Prostate gland (tissue), 2 donors: Measurements from ENCODE around the gene SLC2A5.

ENCODE experiments used
- POLR2A ChIP-seq: fragments of 450-650 bp; IDR thresholded peaks from one replicate; pipeline ENCODE4 v1.6.1; 2016; ENCODE audit warnings: antibody characterized with exemption, mild to moderate bottlenecking
- TF ChIP-seq, protein P1 (sequence below), 4 experiments: fragments of 200-600 bp in 2 of 4; fragments of 450-650 bp in 2 of 4; sonication (generic) in 2 of 4; IDR thresholded peaks; 1 replicate in 3 of 4; 2 replicates in 1 of 4; pipeline ENCODE4 v1.5.1; 2016 to 2019; ENCODE audit warnings: antibody characterized with exemption in 4 of 4, mild to moderate bottlenecking in 2 of 4, moderate library complexity in 2 of 4

DNA sequence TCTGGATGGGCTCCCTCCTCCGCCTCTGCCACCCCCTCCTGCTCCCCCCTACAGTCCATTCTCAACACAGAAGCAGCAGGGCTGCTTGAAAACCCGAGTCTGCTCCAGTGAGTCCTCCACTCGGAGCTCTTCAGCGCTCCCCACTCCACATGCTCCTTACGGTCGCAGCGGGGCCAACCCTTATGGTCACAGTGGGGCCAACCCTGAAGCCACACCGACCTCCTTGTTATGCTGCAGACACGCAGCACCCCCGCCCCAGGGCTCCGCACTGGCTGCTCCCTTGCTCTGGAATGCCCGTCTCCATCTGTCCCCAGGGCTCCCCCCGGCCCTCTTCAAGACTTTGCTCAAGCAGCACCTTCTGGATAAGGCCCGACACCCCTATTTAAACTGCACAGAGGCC lies 36.9 kb upstream of the SLC2A5 start:
- TF ChIP-seq, protein P1, sequence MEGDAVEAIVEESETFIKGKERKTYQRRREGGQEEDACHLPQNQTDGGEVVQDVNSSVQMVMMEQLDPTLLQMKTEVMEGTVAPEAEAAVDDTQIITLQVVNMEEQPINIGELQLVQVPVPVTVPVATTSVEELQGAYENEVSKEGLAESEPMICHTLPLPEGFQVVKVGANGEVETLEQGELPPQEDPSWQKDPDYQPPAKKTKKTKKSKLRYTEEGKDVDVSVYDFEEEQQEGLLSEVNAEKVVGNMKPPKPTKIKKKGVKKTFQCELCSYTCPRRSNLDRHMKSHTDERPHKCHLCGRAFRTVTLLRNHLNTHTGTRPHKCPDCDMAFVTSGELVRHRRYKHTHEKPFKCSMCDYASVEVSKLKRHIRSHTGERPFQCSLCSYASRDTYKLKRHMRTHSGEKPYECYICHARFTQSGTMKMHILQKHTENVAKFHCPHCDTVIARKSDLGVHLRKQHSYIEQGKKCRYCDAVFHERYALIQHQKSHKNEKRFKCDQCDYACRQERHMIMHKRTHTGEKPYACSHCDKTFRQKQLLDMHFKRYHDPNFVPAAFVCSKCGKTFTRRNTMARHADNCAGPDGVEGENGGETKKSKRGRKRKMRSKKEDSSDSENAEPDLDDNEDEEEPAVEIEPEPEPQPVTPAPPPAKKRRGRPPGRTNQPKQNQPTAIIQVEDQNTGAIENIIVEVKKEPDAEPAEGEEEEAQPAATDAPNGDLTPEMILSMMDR (IDR thresholded peaks at IDR 0.05), result no peak
- no peak for TF ChIP-seq POLR2A
